Liver (tissue), 9 donors: ENCODE data around the gene SMIM10. TPM values are rescaled to one million over a fixed set of nuclear protein-coding genes. Genes with fewer than 3 reads are reported as not detected.

Source experiments
- DNase-seq: peaks from one replicate; pipeline ENCODE4 v3.0.0-alpha.2; 2017; ENCODE audit warnings: low spot score
- H3K27ac ChIP-seq, 2 donors: one replicate each; pipeline ENCODE4 v1.7.0; 2013; ENCODE audit warnings: inconsistent platforms in 2 of 2, low read length in 2 of 2, control low read depth in 1 of 2, low read depth in 1 of 2, mild to moderate bottlenecking in 1 of 2
- H3K27me3 ChIP-seq, 4 donors: one replicate each; pipeline versions ENCODE4 v1.6.1 to v1.7.0; 2013; ENCODE audit warnings: low read length in 3 of 4, inconsistent platforms in 1 of 4, mild to moderate bottlenecking in 1 of 4, moderate library complexity in 1 of 4; ENCODE audit not compliant: control insufficient read depth in 4 of 4, insufficient read depth in 4 of 4
- H3K36me3 ChIP-seq, 4 donors: one replicate each; pipeline versions ENCODE4 v1.6.1 to v1.7.0; 2013; ENCODE audit warnings: low read length in 3 of 4, mild to moderate bottlenecking in 3 of 4, low read depth in 1 of 4, moderate library complexity in 1 of 4; ENCODE audit not compliant: control insufficient read depth in 4 of 4, insufficient read depth in 3 of 4
- H3K4me1 ChIP-seq, 4 donors: one replicate each; pipeline versions ENCODE4 v1.6.1 to v1.7.0; 2013; ENCODE audit warnings: low read length in 3 of 4, mild to moderate bottlenecking in 3 of 4, moderate library complexity in 1 of 4; ENCODE audit not compliant: control insufficient read depth in 4 of 4, insufficient read depth in 4 of 4
- H3K4me3 ChIP-seq, 3 donors: one replicate each; pipeline versions ENCODE4 v1.6.1 to v1.7.0; 2013; ENCODE audit warnings: low read length in 3 of 3, control low read depth in 1 of 3, low read depth in 1 of 3, mild to moderate bottlenecking in 1 of 3
- H3K9ac ChIP-seq, 2 donors: one replicate each; pipeline ENCODE4 v1.7.0; 2013; ENCODE audit warnings: low read length in 2 of 2, mild to moderate bottlenecking in 2 of 2, moderate library complexity in 2 of 2, control low read depth in 1 of 2, low read depth in 1 of 2
- H3K9me3 ChIP-seq, 4 donors: one replicate each; pipeline versions ENCODE4 v1.6.1 to v1.7.0; 2013; ENCODE audit warnings: low read length in 3 of 4; ENCODE audit not compliant: control insufficient read depth in 4 of 4
- ATF3 ChIP-seq: IDR thresholded peaks from 2 replicates; pipeline ENCODE4 v1.6.1; 2016; ENCODE audit warnings: antibody characterized with exemption
- FOXA1 ChIP-seq: IDR thresholded peaks from 2 replicates; pipeline ENCODE4 v1.6.1; 2016; ENCODE audit warnings: antibody characterized with exemption
- FOXA2 ChIP-seq: IDR thresholded peaks from 2 replicates; pipeline ENCODE4 v1.6.1; 2016; ENCODE audit warnings: antibody characterized with exemption
- GABPA ChIP-seq, 2 donors: IDR thresholded peaks in 1 of 2; conservative IDR thresholded peaks in 1 of 2; 2 replicates each; pipeline ENCODE4 v1.6.1; 2016; ENCODE audit warnings: antibody characterized with exemption in 2 of 2, mild to moderate bottlenecking in 1 of 2, moderate library complexity in 1 of 2
- HNF4A ChIP-seq, 2 donors: conservative IDR thresholded peaks; 2 replicates each; pipeline ENCODE4 v1.6.1; 2016; ENCODE audit warnings: antibody characterized with exemption in 2 of 2, mild to moderate bottlenecking in 2 of 2
- HNF4G ChIP-seq: IDR thresholded peaks from 2 replicates; pipeline ENCODE4 v1.6.1; 2016; ENCODE audit warnings: antibody characterized with exemption
- JUND ChIP-seq, 2 donors: IDR thresholded peaks; 2 replicates each; pipeline ENCODE4 v1.6.1; 2016; ENCODE audit warnings: antibody characterized with exemption in 2 of 2
- NR2F2 ChIP-seq: IDR thresholded peaks from 2 replicates; pipeline ENCODE4 v1.6.1; 2016; ENCODE audit warnings: antibody characterized with exemption
- RAD21 ChIP-seq, 2 donors: IDR thresholded peaks; 2 replicates each; pipeline ENCODE4 v1.6.1; 2016; ENCODE audit warnings: antibody characterized with exemption in 2 of 2, mild to moderate bottlenecking in 2 of 2
- REST ChIP-seq: IDR thresholded peaks from 2 replicates; pipeline ENCODE4 v1.6.1; 2016; ENCODE audit warnings: antibody characterized with exemption, mild to moderate bottlenecking
- RXRA ChIP-seq, 2 donors: IDR thresholded peaks; 2 replicates each; pipeline ENCODE4 v1.6.1; 2017 to 2018; ENCODE audit warnings: antibody characterized with exemption in 2 of 2, mild to moderate bottlenecking in 1 of 2
- TAF1 ChIP-seq: conservative IDR thresholded peaks from 2 replicates; pipeline ENCODE4 v1.6.1; 2016; ENCODE audit warnings: antibody characterized with exemption, mild to moderate bottlenecking
- YY1 ChIP-seq: IDR thresholded peaks from 2 replicates; pipeline ENCODE4 v1.6.1; 2016; ENCODE audit warnings: antibody characterized with exemption, mild to moderate bottlenecking
- WGBS: extraction: QIAGEN DNeasy Blood & Tissue Kit; methylation state at CpG from one replicate; pipeline ENCODE4 v1.1.7; 2013; 5-methylcytosine and 5-hydroxymethylcytosine counted together
- polyA plus RNA-seq, 2 donors: library from polyadenylated mRNA; stranded (reverse) in 1 of 2; unstranded in 1 of 2; fragments of 200-250 nt in 1 of 2; fragments of >200 nt in 1 of 2; fragmentation: Nextera tagmentation in 1 of 2; extraction: Ambion mirVana in 1 of 2; gene quantifications; one replicate each; pipeline versions ENCODE4 v1.2.1 to v1.2.3, GENCODE V29; 2013 to 2015
- total RNA-seq, 2 donors: library from RNA; depleted of rRNA; stranded (reverse); fragments of >200 nt; gene quantifications; one replicate each; pipeline ENCODE4 v1.2.3, GENCODE V29; 2014
- TF ChIP-seq, protein P1 (sequence below): IDR thresholded peaks from 2 replicates; pipeline ENCODE4 v1.6.1; 2016; ENCODE audit warnings: antibody characterized with exemption
- TF ChIP-seq, protein P2 (sequence below): IDR thresholded peaks from 2 replicates; pipeline ENCODE4 v1.6.1; 2016; ENCODE audit warnings: antibody characterized with exemption
- donor health status: healthy.
- donor health status: healthy.
- donor health status: healthy.
- donor health status: healthy.
- donor health status: healthy.

The SMIM10 gene
- total and polyA plus RNA-seq, 4 donors: 0.33 to 6.5 (median 0.68) TPM

DNA sequence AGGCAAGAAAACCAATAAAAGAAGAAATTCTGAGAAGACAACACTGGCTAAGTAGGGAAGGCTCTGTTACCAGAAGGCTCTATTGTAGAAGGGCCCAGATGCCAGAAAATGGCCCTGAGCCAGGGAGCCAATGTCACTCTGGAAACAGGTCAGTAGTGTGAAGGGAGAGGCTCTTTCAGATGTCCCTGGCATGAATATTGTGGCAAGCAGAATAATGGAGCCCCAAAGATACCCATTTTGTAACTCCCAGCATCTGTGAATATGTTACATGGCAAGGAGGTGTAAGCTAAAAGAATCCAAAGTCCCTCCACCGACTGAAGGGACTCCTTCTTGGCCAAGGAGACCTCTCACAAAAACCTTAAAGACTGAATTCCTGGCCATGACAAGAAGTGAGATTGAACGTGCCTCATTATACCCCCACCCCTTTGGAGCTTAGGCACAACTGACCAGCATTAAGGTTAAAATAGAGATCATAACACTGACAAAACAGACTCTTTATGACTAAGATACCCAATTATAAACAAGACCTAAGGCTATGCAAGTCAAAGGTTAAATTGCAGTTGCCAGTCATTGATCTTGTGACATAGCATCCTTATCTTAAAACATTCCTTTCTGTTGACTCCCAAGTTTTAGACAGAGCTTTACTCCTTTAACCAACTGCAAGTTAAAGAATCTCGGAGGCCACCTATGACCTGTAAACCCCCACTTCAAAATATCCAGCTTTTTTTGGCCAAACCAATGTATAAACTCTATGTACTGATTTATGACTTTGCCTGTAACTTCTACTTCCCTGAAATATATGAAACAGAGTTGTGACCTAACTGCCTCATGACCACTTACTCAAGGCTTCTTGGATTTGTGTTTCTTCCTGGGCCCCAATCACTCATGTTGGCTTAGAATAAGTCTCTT, 42.2 kb upstream of the SMIM10 start:
- no peak overlapping the region for H3K9ac ChIP-seq
- H3K9me3 ChIP-seq: no peaks in the 10 kb centered on the region
- H3K27me3 ChIP-seq: no peaks in the 10 kb centered on the region
- 51% methylated on average over 3 of the region's 3 CpGs for WGBS
- H3K27ac ChIP-seq: no peak overlapping the region
- no peak for DNase-seq
- TF ChIP-seq RXRA (IDR thresholded peaks at IDR 0.05): peak in 1 of 2 donors; percentile 16
- TF ChIP-seq TAF1: no peak
- TF ChIP-seq GABPA (IDR thresholded peaks at IDR 0.05 in 1 of 2, conservative IDR thresholded peaks at IDR 0.05 in 1 of 2): no peak
- no peak for TF ChIP-seq ATF3
- TF ChIP-seq RAD21 (IDR thresholded peaks at IDR 0.05): no peak
- no peak for TF ChIP-seq FOXA1
- peak in 1 of 2 donors; percentile 6 for TF ChIP-seq HNF4A (conservative IDR thresholded peaks at IDR 0.05)
- TF ChIP-seq NR2F2: peak; percentile 56
- no peaks in the 10 kb centered on the region for H3K36me3 ChIP-seq
- H3K4me1 ChIP-seq: peaks cover 0 to 1% (median 0%) of the 10 kb centered on the region in 4 donors
- no peak overlapping the region for H3K4me3 ChIP-seq

- Histone ChIP-seq H3K4me1 (peaks cover 0 to 1% (median 0%) of the 10 kb centered on the region in 4 donors), H3K36me3 (no peaks in the 10 kb centered on the region), H3K9ac (no peak overlapping the region), H3K9me3 (no peaks in the 10 kb centered on the region), H3K27ac (no peak overlapping the region), H3K27me3 (no peaks in the 10 kb centered on the region), H3K4me3 (no peak overlapping the region)
- 78% methylated on average over 3 of the region's 3 CpGs for WGBS
- DNase-seq: no peak
- TF ChIP-seq HNF4G (no peak), YY1 (no peak), JUND (IDR thresholded peaks at IDR 0.05) (no peak), GABPA (IDR thresholded peaks at IDR 0.05 in 1 of 2, conservative IDR thresholded peaks at IDR 0.05 in 1 of 2) (no peak)
- TF ChIP-seq, protein P1, sequence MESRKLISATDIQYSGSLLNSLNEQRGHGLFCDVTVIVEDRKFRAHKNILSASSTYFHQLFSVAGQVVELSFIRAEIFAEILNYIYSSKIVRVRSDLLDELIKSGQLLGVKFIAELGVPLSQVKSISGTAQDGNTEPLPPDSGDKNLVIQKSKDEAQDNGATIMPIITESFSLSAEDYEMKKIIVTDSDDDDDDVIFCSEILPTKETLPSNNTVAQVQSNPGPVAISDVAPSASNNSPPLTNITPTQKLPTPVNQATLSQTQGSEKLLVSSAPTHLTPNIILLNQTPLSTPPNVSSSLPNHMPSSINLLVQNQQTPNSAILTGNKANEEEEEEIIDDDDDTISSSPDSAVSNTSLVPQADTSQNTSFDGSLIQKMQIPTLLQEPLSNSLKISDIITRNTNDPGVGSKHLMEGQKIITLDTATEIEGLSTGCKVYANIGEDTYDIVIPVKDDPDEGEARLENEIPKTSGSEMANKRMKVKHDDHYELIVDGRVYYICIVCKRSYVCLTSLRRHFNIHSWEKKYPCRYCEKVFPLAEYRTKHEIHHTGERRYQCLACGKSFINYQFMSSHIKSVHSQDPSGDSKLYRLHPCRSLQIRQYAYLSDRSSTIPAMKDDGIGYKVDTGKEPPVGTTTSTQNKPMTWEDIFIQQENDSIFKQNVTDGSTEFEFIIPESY: no peak
These were observed 41.5 kb upstream of the SMIM10 start for GRCh38 chrX:134949271-134949670.

DNA sequence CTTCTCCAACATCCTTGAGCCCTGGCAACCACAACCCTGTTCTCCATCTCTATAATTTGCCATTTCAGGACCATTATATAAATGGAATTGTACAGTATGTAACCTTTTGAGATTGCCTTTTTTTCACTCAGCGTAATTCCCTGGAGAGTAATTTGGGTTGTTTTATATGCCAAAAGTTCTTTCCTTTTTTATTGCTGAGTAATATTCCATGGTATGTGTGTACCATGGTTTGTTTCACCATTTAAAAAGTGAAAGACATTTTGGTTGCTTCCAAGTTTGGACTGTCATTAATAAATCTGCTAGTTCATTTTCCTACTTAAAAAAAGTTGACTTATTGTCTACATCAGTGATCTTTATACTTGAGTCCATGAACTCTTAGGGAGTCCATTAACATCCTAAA, 33.0 kb upstream of the SMIM10 start:
- Histone ChIP-seq H3K4me3 (no peak overlapping the region), H3K9me3 (peaks cover 0 to 3% (median 0%) of the 10 kb centered on the region in 4 donors), H3K27ac (no peak overlapping the region), H3K4me1 (peaks cover 0 to 3% (median 0%) of the 10 kb centered on the region in 4 donors), H3K36me3 (no peaks in the 10 kb centered on the region), H3K27me3 (no peaks in the 10 kb centered on the region), H3K9ac (no peak overlapping the region)
- 95% methylated on average over 1 of the region's 1 CpG for WGBS
- TF ChIP-seq GABPA (IDR thresholded peaks at IDR 0.05 in 1 of 2, conservative IDR thresholded peaks at IDR 0.05 in 1 of 2) (no peak), REST (no peak), RXRA (IDR thresholded peaks at IDR 0.05) (no peak), TAF1 (no peak), HNF4G (no peak), JUND (IDR thresholded peaks at IDR 0.05) (no peak), FOXA1 (no peak), HNF4A (conservative IDR thresholded peaks at IDR 0.05) (no peak), FOXA2 (no peak)
- TF ChIP-seq, protein P2, sequence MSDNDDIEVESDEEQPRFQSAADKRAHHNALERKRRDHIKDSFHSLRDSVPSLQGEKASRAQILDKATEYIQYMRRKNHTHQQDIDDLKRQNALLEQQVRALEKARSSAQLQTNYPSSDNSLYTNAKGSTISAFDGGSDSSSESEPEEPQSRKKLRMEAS: no peak
- TF ChIP-seq, protein P1: no peak
- DNase-seq: no peak
